Fibroblast of the aortic adventitia (primary cell): Measurements from ENCODE around the gene FLNB. TPM values are rescaled to one million over a fixed set of nuclear protein-coding genes. Genes with fewer than 3 reads are reported as not detected.
A peak's percentile ranks its signal among the peaks of the same experiment; 100 is the strongest.
"Not testable (repeated sequence)": the region's sequence is repeated elsewhere in the genome, so short reads cannot be mapped to it uniquely, and the experiment has no call there.

Source experiments
- DNase-seq: peaks from one replicate; pipeline ENCODE4 v3.0.0-alpha.2; 2010; ENCODE audit warnings: low read depth
- H3K4me3 ChIP-seq: 2 replicates; pipeline ENCODE4 v1.5.1; 2011; ENCODE audit warnings: low read depth, mild to moderate bottlenecking, control low read depth, low read length, moderate library complexity
- CTCF ChIP-seq: IDR thresholded peaks from 2 replicates; pipeline ENCODE4 v1.5.1; 2011; ENCODE audit warnings: mild to moderate bottlenecking, low read length, control low read depth, inconsistent platforms; ENCODE audit not compliant: insufficient read depth
- total RNA-seq: library from RNA; depleted of rRNA; stranded (reverse); fragments of >200 nt; gene quantifications from 2 replicates; pipeline ENCODE4 v1.2.3, GENCODE V29; 2012; ENCODE audit warnings: low replicate concordance

Gene FLNB
- total RNA-seq, 1 donor = 69.0 TPM

GRCh38 chr3:58052373-58053273 is 44.4 kb downstream of the FLNB start:
- peak overlapping the region; percentile 40 for H3K4me3 ChIP-seq
- TF ChIP-seq CTCF = no peak
- peak; percentile 98 for DNase-seq

- no peak for DNase-seq
- TF ChIP-seq CTCF = no peak
- no peak overlapping the region for H3K4me3 ChIP-seq
Observed at GRCh38 chr3:58054652-58055051, 46.4 kb downstream of the FLNB start.

GRCh38 chr3:58055314-58055713 is 47.1 kb downstream of the FLNB start:
- DNase-seq = no peak
- no peak overlapping the region for H3K4me3 ChIP-seq
- TF ChIP-seq CTCF = no peak

GRCh38 chr3:58055891-58056290 is 47.7 kb downstream of the FLNB start:
- not testable (repeated sequence) for DNase-seq, H3K4me3 ChIP-seq

- peak; percentile 80 for DNase-seq
- H3K4me3 ChIP-seq = no peak overlapping the region
- no peak for TF ChIP-seq CTCF
Observed at GRCh38 chr3:58058361-58059263, 50.4 kb downstream of the FLNB start.

- TF ChIP-seq CTCF = no peak
- peak; percentile 81 for DNase-seq
- no peak overlapping the region for H3K4me3 ChIP-seq
Observed at GRCh38 chr3:58059349-58060321, 51.4 kb downstream of the FLNB start.
